ENCODE results near the gene MARCHF10.

Gene MARCHF10

GRCh38 chr17:62676952-62677596 is 131.0 kb downstream of the MARCHF10 start:
- no peak for DNase-seq
- Histone ChIP-seq H3K4me1 (peaks cover 0 to 15% (median 0%) of the 10 kb centered on the region in 4 donors), H3K9me3 (no peaks in the 10 kb centered on the region), H3K27ac (no peak overlapping the region), H3K4me3 (no peak overlapping the region), H3K27me3 (no peaks in the 10 kb centered on the region), H3K36me3 (peaks cover 0 to 55% (median 19%) of the 10 kb centered on the region in 3 donors)
- intact Hi-C loops (cut with DNase I; ENCODE audit: low total_unique reads): no loop called here
- no peak for TF ChIP-seq CTCF (IDR thresholded peaks at IDR 0.05)

GRCh38 chr17:62676231-62676943 is 131.7 kb downstream of the MARCHF10 start:
- peaks cover 0 to 19% (median 0%) of the 10 kb centered on the region in 4 donors for H3K4me1 ChIP-seq
- DNase-seq: no peak
- H3K27ac ChIP-seq: no peak overlapping the region
- no peak for TF ChIP-seq CTCF (IDR thresholded peaks at IDR 0.05)
- no peak overlapping the region for H3K4me3 ChIP-seq
- peaks cover 0 to 48% (median 19%) of the 10 kb centered on the region in 3 donors for H3K36me3 ChIP-seq
- H3K9me3 ChIP-seq: no peaks in the 10 kb centered on the region
- intact Hi-C loops (cut with DNase I; ENCODE audit: low total_unique reads): no loop called here
- H3K27me3 ChIP-seq: no peaks in the 10 kb centered on the region

GRCh38 chr17:62675701-62676100 is 132.4 kb downstream of the MARCHF10 start:
- DNase-seq: no peak

GRCh38 chr17:62675260-62675659 is 132.9 kb downstream of the MARCHF10 start:
- H3K4me1 ChIP-seq: peaks cover 0 to 15% (median 0%) of the 10 kb centered on the region in 4 donors
- intact Hi-C loops (cut with DNase I; ENCODE audit: low total_unique reads): no loop called here
- H3K36me3 ChIP-seq: peaks cover 0 to 40% (median 15%) of the 10 kb centered on the region in 3 donors
- no peaks in the 10 kb centered on the region for H3K27me3 ChIP-seq
- H3K4me3 ChIP-seq: no peak overlapping the region
- no peaks in the 10 kb centered on the region for H3K9me3 ChIP-seq
- no peak for DNase-seq
- TF ChIP-seq CTCF (IDR thresholded peaks at IDR 0.05): no peak
- H3K27ac ChIP-seq: no peak overlapping the region

More at GRCh38 chr17:62675701-62676100, 132.4 kb downstream of the MARCHF10 start:
- Histone ChIP-seq H3K27ac (no peak overlapping the region), H3K27me3 (no peaks in the 10 kb centered on the region), H3K9me3 (no peaks in the 10 kb centered on the region), H3K36me3 (peaks cover 0 to 44% (median 19%) of the 10 kb centered on the region in 3 donors), H3K4me3 (no peak overlapping the region), H3K4me1 (peaks cover 0 to 16% (median 0%) of the 10 kb centered on the region in 4 donors)
- intact Hi-C loops (cut with DNase I; ENCODE audit: low total_unique reads): no loop called here
- no peak for TF ChIP-seq CTCF (IDR thresholded peaks at IDR 0.05)

- H3K9me3 ChIP-seq: no peaks in the 10 kb centered on the region
- intact Hi-C loops (cut with DNase I; ENCODE audit: low total_unique reads): no loop called here
- H3K36me3 ChIP-seq: peaks cover 0 to 38% (median 12%) of the 10 kb centered on the region in 3 donors
- no peak overlapping the region for H3K4me3 ChIP-seq
- no peak overlapping the region for H3K27ac ChIP-seq
- TF ChIP-seq CTCF (IDR thresholded peaks at IDR 0.05): no peak
- no peak for DNase-seq
- H3K27me3 ChIP-seq: no peaks in the 10 kb centered on the region
- peaks cover 0 to 15% (median 0%) of the 10 kb centered on the region in 4 donors for H3K4me1 ChIP-seq
Measured at GRCh38 chr17:62674841-62675240, 133.3 kb downstream of the MARCHF10 start.

All from tibial artery (tissue), 4 donors.